Panc1 (cell line): Measurements from ENCODE around the gene SIAH1. TPM values are rescaled to one million over a fixed set of nuclear protein-coding genes. Genes with fewer than 3 reads are reported as not detected.
"Not testable (repeated sequence)": the region's sequence is repeated elsewhere in the genome, so short reads cannot be mapped to it uniquely, and the experiment has no call there.

Experiments
- ATAC-seq: fragments of 200-7000 bp; cut with Tn5 transposase; 2 replicates; pipeline ENCODE4 v1.9.1; 2020; ENCODE audit warnings: mild to moderate bottlenecking, moderate library complexity
- BruUV-seq: library from RNA; stranded (reverse); fragments of 400-500 nt; replicated peaks from 2 replicates; lab custom pipeline; 2021; lab: Mats Ljungman, UMichigan
- CTCF ChIA-PET: fragments of 300-600 bp; sonication (Branson Sonifier 250); formaldehyde crosslinking; loops from one replicate; lab custom pipeline; 2022; ENCODE audit warnings: antibody characterized with exemption; lab: Charles Lee
- POLR2A ChIA-PET: fragments of 300-600 bp; sonication (Branson Sonifier 250); formaldehyde crosslinking; loops from one replicate; lab custom pipeline; 2022; ENCODE audit warnings: antibody characterized with exemption; lab: Charles Lee
- DNase-seq: peaks from one replicate; pipeline ENCODE4 v3.0.0-alpha.2; 2010; ENCODE audit warnings: low read depth, low spot score
- H3K27ac ChIP-seq: 2 replicates; pipeline ENCODE4 v1.5.1; 2011; ENCODE audit warnings: mild to moderate bottlenecking, low read length, inconsistent platforms
- H3K27me3 ChIP-seq: fragments of 200-500 bp; sonication (Bioruptor generic); 2 replicates; pipeline ENCODE4 v1.6.0; 2014; ENCODE audit warnings: low read length, inconsistent platforms; ENCODE audit not compliant: control insufficient read depth, insufficient read depth
- H3K36me3 ChIP-seq: fragments of 200-500 bp; sonication (Bioruptor generic); 2 replicates; pipeline ENCODE4 v1.5.1; 2014; ENCODE audit warnings: inconsistent platforms, mild to moderate bottlenecking, low read length, moderate library complexity; ENCODE audit not compliant: control insufficient read depth, insufficient read depth
- H3K4me1 ChIP-seq: 2 replicates; pipeline ENCODE4 v1.5.1; 2011; ENCODE audit warnings: inconsistent platforms, mild to moderate bottlenecking, low read length, moderate library complexity; ENCODE audit not compliant: control insufficient read depth, insufficient read depth
- H3K4me3 ChIP-seq, 2 experiments: 2 replicates each; pipeline ENCODE4 v1.5.1; 2011 to 2012; ENCODE audit warnings: low read depth in 2 of 2, low read length in 2 of 2, mild to moderate bottlenecking in 2 of 2, inconsistent platforms in 1 of 2, moderate library complexity in 1 of 2
- H3K9me3 ChIP-seq: fragments of 200-500 bp; sonication (Bioruptor generic); 2 replicates; pipeline ENCODE4 v1.5.1; 2014; ENCODE audit warnings: low read depth, mild to moderate bottlenecking, inconsistent platforms, low read length, moderate library complexity; ENCODE audit not compliant: control insufficient read depth, insufficient read depth
- CTCF ChIP-seq: fragments of 450-650 bp; IDR thresholded peaks from 2 replicates; pipeline ENCODE4 v1.5.1; 2017; ENCODE audit warnings: mild to moderate bottlenecking
- POLR2AphosphoS5 ChIP-seq: IDR thresholded peaks from 2 replicates; pipeline ENCODE4 v1.6.1; 2012; ENCODE audit warnings: mild to moderate bottlenecking, low read depth, low read length, moderate library complexity
- REST ChIP-seq, 2 experiments: IDR thresholded peaks; 2 replicates each; pipeline ENCODE4 v1.6.1; 2011 to 2012; ENCODE audit warnings: low read depth in 2 of 2, control low read depth in 1 of 2, low read length in 1 of 2, mild to moderate bottlenecking in 1 of 2, moderate library complexity in 1 of 2; ENCODE audit not compliant: insufficient read depth in 1 of 2
- SIN3A ChIP-seq: IDR thresholded peaks from 2 replicates; pipeline ENCODE4 v1.6.1; 2012; ENCODE audit warnings: low read depth, mild to moderate bottlenecking, low read length, moderate library complexity, borderline replicate concordance; ENCODE audit not compliant: insufficient read depth
- TCF7L2 ChIP-seq: IDR thresholded peaks from 2 replicates; pipeline ENCODE4 v1.6.1; 2011; ENCODE audit warnings: mild to moderate bottlenecking, low read depth, low read length, inconsistent platforms
- in situ Hi-C: cut with HindIII; loops from 2 replicates; pipeline ENCODE4 v1.10.0; 2016; ENCODE audit warnings: low sequenced_read_pairs, low pct_unique_long_range_greater_than_20kb
- intact Hi-C: fragments of 100-400 bp; cut with micrococcal nuclease; formaldehyde crosslinking; loops from one replicate; pipeline ENCODE4 v1.10.0; 2022; ENCODE audit not compliant: unreplicated experiment
- total RNA-seq: library from RNA; stranded (reverse); gene quantifications from one replicate; pipeline ENCODE4 v1.2.1, GENCODE V29; 2021; ENCODE audit not compliant: unreplicated experiment

Gene SIAH1
- total RNA-seq, 1 experiment from 2014 or later = 18.8 TPM

GRCh38 chr16:48354877-48355855, 30.0 kb downstream of the SIAH1 start:
- H3K27ac ChIP-seq = no peak overlapping the region
- H3K4me1 ChIP-seq = no peaks in the 10 kb centered on the region; the same call in 1 of the 2 replicates
- H3K9me3 ChIP-seq = no peaks in the 10 kb centered on the region
- TF ChIP-seq REST (IDR thresholded peaks at IDR 0.05; ENCODE audit: insufficient read depth in 1 of 2, low read depth in 2 of 2, low read length in 1 of 2) (no peak), POLR2AphosphoS5 (no peak), CTCF (no peak), SIN3A (no peak), TCF7L2 (no peak)
- no peak for ATAC-seq
- no peak for DNase-seq
- intact Hi-C loops = loop anchor here (10.0 kb wide), 1 partner anchor 170 kb away; no protein-coding TSS in a partner anchor
- BruUV-seq = no TSS peak
- in situ Hi-C loops = no loop called here
- no peak overlapping the region for H3K4me3 ChIP-seq
- POLR2A ChIA-PET = interaction anchor here (0.5 kb wide), 1 partner anchor 85 kb away, joined by 3 read pairs; no protein-coding TSS in a partner anchor
- CTCF ChIA-PET = interaction anchor here (2.5 kb wide), 1 partner anchor 268 kb away, joined by 10 read pairs; no protein-coding TSS in a partner anchor
- no peaks in the 10 kb centered on the region for H3K27me3 ChIP-seq
- 0 out of 2 replicates have a peak, but pooled peaks cover 3% of the 10 kb centered on the region for H3K36me3 ChIP-seq

GRCh38 chr16:48354385-48354784, 30.8 kb downstream of the SIAH1 start:
- H3K27ac ChIP-seq, BruUV-seq, ATAC-seq, H3K27me3 ChIP-seq, H3K4me3 ChIP-seq, H3K4me1 ChIP-seq, H3K9me3 ChIP-seq, in situ Hi-C loops, DNase-seq, H3K36me3 ChIP-seq: not testable (repeated sequence)
- intact Hi-C loops = loop anchor here (10.0 kb wide), 1 partner anchor 170 kb away; no protein-coding TSS in a partner anchor
- ChIA-PET POLR2A (interaction anchor here (0.6 kb wide), 1 partner anchor 166 kb away, joined by 3 read pairs; no protein-coding TSS in a partner anchor), CTCF (interaction anchor here (2.5 kb wide), 1 partner anchor 269 kb away, joined by 10 read pairs; no protein-coding TSS in a partner anchor)
